ENCODE data around the gene TMPRSS6.

- no peak for TF ChIP-seq CTCF (IDR thresholded peaks at IDR 0.05)
- no peak for TF ChIP-seq POLR2A (IDR thresholded peaks at IDR 0.05)
- no peak for TF ChIP-seq POLR2AphosphoS5 (IDR thresholded peaks at IDR 0.05)
These were observed 33.6 kb downstream of the TMPRSS6 start for GRCh38 chr22:37075822-37076433.

Measured in stomach (tissue), 4 donors.